Pancreas (tissue), 10 donors: ENCODE measurements around the gene RPTOR. TPM values are rescaled to one million over a fixed set of nuclear protein-coding genes. Genes with fewer than 3 reads are reported as not detected.

Source experiments
- ATAC-seq, 4 donors: fragments of 200-7000 bp; cut with Tn5 transposase; one replicate each; pipeline versions ENCODE4 v1.8.0 to v1.9.1; 2020; ENCODE audit warnings: mild to moderate bottlenecking in 4 of 4, moderate library complexity in 4 of 4
- DNase-seq, 6 donors: peaks; one replicate each; pipeline ENCODE4 v3.0.0-alpha.2; 2020
- FAIRE-seq: peaks from 2 replicates; lab custom pipeline; 2012; peaks lifted over from hg19 to GRCh38; lab: Jason Lieb, UNC
- H3K27ac ChIP-seq, 4 donors: fragments of 200-600 bp; sonication (generic); 1 replicate in 3 of 4; 2 replicates in 1 of 4; pipeline versions ENCODE4 v1.5.0 to v1.8.0; 2020
- H3K27me3 ChIP-seq, 4 donors: fragments of 200-600 bp; one replicate each; pipeline ENCODE4 v1.8.0; 2021
- H3K36me3 ChIP-seq, 3 donors: fragments of 200-600 bp; sonication (generic) in 1 of 3; one replicate each; pipeline versions ENCODE4 v1.5.0 to v1.8.0; 2020 to 2021
- H3K4me1 ChIP-seq, 3 donors: fragments of 200-600 bp; one replicate each; pipeline ENCODE4 v1.8.0; 2021
- H3K4me3 ChIP-seq, 4 donors: fragments of 200-600 bp; sonication (generic) in 2 of 4; one replicate each; pipeline versions ENCODE4 v1.5.0 to v1.8.0; 2020 to 2021
- H3K9me3 ChIP-seq, 4 donors: fragments of 200-600 bp; one replicate each; pipeline ENCODE4 v1.8.0; 2021
- CTCF ChIP-seq, 4 donors: fragments of 200-600 bp; sonication (generic) in 3 of 4; IDR thresholded peaks; one replicate each; pipeline versions ENCODE4 v1.5.0 to v1.8.0; 2021; ENCODE audit warnings: antibody characterized with exemption in 4 of 4
- WGBS, 2 donors: extraction: QIAGEN DNeasy Blood & Tissue Kit; methylation state at CpG; one replicate each; pipeline ENCODE4 v1.1.7; 2013; 5-methylcytosine and 5-hydroxymethylcytosine counted together
- intact Hi-C, 3 donors: fragments of 100-400 bp; cut with DNase I; formaldehyde crosslinking; loops; one replicate each; pipeline versions ENCODE4 v1.11.1 to v1.14.2; 2022
- polyA plus RNA-seq, 2 donors: library from polyadenylated mRNA; stranded (reverse); fragments of 200-250 nt; gene quantifications; one replicate each; pipeline ENCODE4 v1.2.3, GENCODE V29; 2013
- total RNA-seq, 6 donors: library from RNA; stranded (reverse); fragmentation: NEBNext Ultra II Directional in 4 of 6; extraction: Animal tissue kit (Norgen Biotek cat#: 25700) in 4 of 6; gene quantifications; one replicate each; pipeline versions ENCODE4 v1.2.1 to v1.2.4, GENCODE V29; 2021 to 2023
- donor health status: healthy with polysubstance abuse.
- donor health status: DM: no; HTN: no; CAD: no; lungs with moderate emphysema.
- donor health status: DM: no; HTN: no; CAD: no.
- donor health status: control.
- donor health status: control.
- donor health status: Bipolar disorder and iron deficiency.
- donor health status: DM: yes; HTN: yes; CAD: no.
- donor health status: DM: no; HTN: no; CAD: no.
- donor health status: DM: no; HTN: no; CAD: no.
- donor health status: DM: yes; HTN: yes; CAD: no.

Gene RPTOR
- total and polyA plus RNA-seq, 8 donors, result 5.0 to 18.9 (median 13.2) TPM

- no peak for DNase-seq
- 70 to 79% methylated on average over 9 of the region's 9 CpGs for WGBS, 2 donors
- ATAC-seq, result no peak
Measured at GRCh38 chr17:80703142-80703478, 158.5 kb downstream of the RPTOR start.

GRCh38 chr17:80704381-80704819 is 159.8 kb downstream of the RPTOR start:
- Histone ChIP-seq H3K9me3 (no peaks in the 10 kb centered on the region), H3K4me1 (no peaks in the 10 kb centered on the region), H3K27ac (no peak overlapping the region), H3K27me3 (no peaks in the 10 kb centered on the region), H3K36me3 (no peaks in the 10 kb centered on the region), H3K4me3 (no peak overlapping the region)
- ATAC-seq (no peak), DNase-seq (no peak), FAIRE-seq (no peak)
- 85 to 88% methylated on average over 3 of the region's 3 CpGs for WGBS, 2 donors
- intact Hi-C loops, result no loop called here
- no peak for TF ChIP-seq CTCF (IDR thresholded peaks at IDR 0.05)

More at GRCh38 chr17:80703142-80703478, 158.5 kb downstream of the RPTOR start:
- Histone ChIP-seq H3K27ac (no peak overlapping the region), H3K27me3 (no peaks in the 10 kb centered on the region), H3K4me3 (no peak overlapping the region), H3K36me3 (no peaks in the 10 kb centered on the region), H3K9me3 (no peaks in the 10 kb centered on the region), H3K4me1 (no peaks in the 10 kb centered on the region)
- no peak for FAIRE-seq
- intact Hi-C loops, result no loop called here
- no peak for TF ChIP-seq CTCF (IDR thresholded peaks at IDR 0.05)

GRCh38 chr17:80704894-80705293 is 160.3 kb downstream of the RPTOR start:
- Histone ChIP-seq H3K27ac (no peak overlapping the region), H3K27me3 (no peaks in the 10 kb centered on the region), H3K4me1 (no peaks in the 10 kb centered on the region), H3K36me3 (no peaks in the 10 kb centered on the region), H3K9me3 (no peaks in the 10 kb centered on the region), H3K4me3 (no peak overlapping the region)
- TF ChIP-seq CTCF (IDR thresholded peaks at IDR 0.05), result no peak
- intact Hi-C loops, result no loop called here
- no peak for ATAC-seq
- no peak for DNase-seq
- no peak for FAIRE-seq
- WGBS, 2 donors, result 96 to 97% methylated on average over 13 of the region's 13 CpGs

- no peak for FAIRE-seq
- no peak for TF ChIP-seq CTCF (IDR thresholded peaks at IDR 0.05)
- H3K27me3 ChIP-seq, result no peaks in the 10 kb centered on the region
- ATAC-seq, result no peak
- no peaks in the 10 kb centered on the region for H3K9me3 ChIP-seq
- no peak overlapping the region for H3K27ac ChIP-seq
- H3K4me1 ChIP-seq, result no peaks in the 10 kb centered on the region
- 70 to 78% methylated on average over 5 of the region's 5 CpGs for whole genome bisulfite sequencing, 2 donors
- H3K4me3 ChIP-seq, result no peak overlapping the region
- no peak for DNase-seq
- no peaks in the 10 kb centered on the region for H3K36me3 ChIP-seq
- intact Hi-C loops, result no loop called here
Measured at GRCh38 chr17:80705988-80706387, 161.3 kb downstream of the RPTOR start.

- WGBS, 2 donors, result 38 to 40% methylated on average over 5 of the region's 5 CpGs
- H3K4me1 ChIP-seq, result no peaks in the 10 kb centered on the region
- H3K4me3 ChIP-seq, result no peak overlapping the region
- H3K27me3 ChIP-seq, result no peaks in the 10 kb centered on the region
- no peaks in the 10 kb centered on the region for H3K36me3 ChIP-seq
- H3K27ac ChIP-seq, result no peak overlapping the region
- FAIRE-seq (no peak), DNase-seq (no peak), ATAC-seq (peak in 2 of 4 donors; percentile 62 to 67)
- intact Hi-C loops, result no loop called here
- TF ChIP-seq CTCF (IDR thresholded peaks at IDR 0.05), result no peak
- H3K9me3 ChIP-seq, result no peaks in the 10 kb centered on the region
Measured at GRCh38 chr17:80706463-80706867, 161.8 kb downstream of the RPTOR start.
